Measurements from ENCODE around the gene SNTG2.

- TF ChIP-seq, protein P1, sequence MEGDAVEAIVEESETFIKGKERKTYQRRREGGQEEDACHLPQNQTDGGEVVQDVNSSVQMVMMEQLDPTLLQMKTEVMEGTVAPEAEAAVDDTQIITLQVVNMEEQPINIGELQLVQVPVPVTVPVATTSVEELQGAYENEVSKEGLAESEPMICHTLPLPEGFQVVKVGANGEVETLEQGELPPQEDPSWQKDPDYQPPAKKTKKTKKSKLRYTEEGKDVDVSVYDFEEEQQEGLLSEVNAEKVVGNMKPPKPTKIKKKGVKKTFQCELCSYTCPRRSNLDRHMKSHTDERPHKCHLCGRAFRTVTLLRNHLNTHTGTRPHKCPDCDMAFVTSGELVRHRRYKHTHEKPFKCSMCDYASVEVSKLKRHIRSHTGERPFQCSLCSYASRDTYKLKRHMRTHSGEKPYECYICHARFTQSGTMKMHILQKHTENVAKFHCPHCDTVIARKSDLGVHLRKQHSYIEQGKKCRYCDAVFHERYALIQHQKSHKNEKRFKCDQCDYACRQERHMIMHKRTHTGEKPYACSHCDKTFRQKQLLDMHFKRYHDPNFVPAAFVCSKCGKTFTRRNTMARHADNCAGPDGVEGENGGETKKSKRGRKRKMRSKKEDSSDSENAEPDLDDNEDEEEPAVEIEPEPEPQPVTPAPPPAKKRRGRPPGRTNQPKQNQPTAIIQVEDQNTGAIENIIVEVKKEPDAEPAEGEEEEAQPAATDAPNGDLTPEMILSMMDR (IDR thresholded peaks at IDR 0.05) = no peak
- TF ChIP-seq POLR2A (IDR thresholded peaks at IDR 0.05) = no peak
Observed at GRCh38 chr2:1053786-1054185, 103.1 kb downstream of the SNTG2 start.
